Thoracic aorta (tissue), 2 donors: ENCODE measurements around the gene XXYLT1. TPM values are rescaled to one million over a fixed set of nuclear protein-coding genes. Genes with fewer than 3 reads are reported as not detected.

Source experiments
- ATAC-seq: fragments of 150-250 bp; one replicate; pipeline ENCODE4 v1.8.0; 2017; ENCODE audit warnings: low read depth; ENCODE audit not compliant: insufficient number of reproducible peaks, low FRiP score
- DNase-seq: peaks from one replicate; pipeline ENCODE4 v3.0.0-alpha.2; 2020; ENCODE audit warnings: low spot score
- H3K27ac ChIP-seq, 2 donors: fragments of 200-600 bp; sonication (generic); 1 replicate in 1 of 2; 2 replicates in 1 of 2; pipeline ENCODE4 v1.5.1; 2016; ENCODE audit warnings: mild to moderate bottlenecking in 2 of 2, moderate library complexity in 2 of 2
- H3K27me3 ChIP-seq: fragments of 200-600 bp; sonication (generic); replicated peaks from 2 replicates; pipeline ENCODE4 v1.6.0; 2016; ENCODE audit warnings: mild to moderate bottlenecking; ENCODE audit not compliant: insufficient read depth
- H3K36me3 ChIP-seq: fragments of 200-600 bp; sonication (generic); one replicate; pipeline ENCODE4 v1.5.1; 2016
- H3K4me1 ChIP-seq, 2 donors: fragments of 200-600 bp; sonication (generic); 1 replicate in 1 of 2; 2 replicates in 1 of 2; pipeline versions ENCODE4 v1.5.1 to v1.6.0; 2016; ENCODE audit warnings: low read depth in 2 of 2, mild to moderate bottlenecking in 1 of 2; ENCODE audit not compliant: control insufficient read depth in 1 of 2
- H3K4me3 ChIP-seq: fragments of 200-600 bp; sonication (generic); 2 replicates; pipeline ENCODE4 v1.5.1; 2016; ENCODE audit warnings: mild to moderate bottlenecking
- H3K9me3 ChIP-seq: fragments of 200-600 bp; sonication (generic); 2 replicates; pipeline ENCODE4 v1.5.1; 2016
- total RNA-seq, 2 donors: library from RNA; depleted of rRNA; stranded (reverse); fragments of >200 nt; gene quantifications; one replicate each; pipeline versions ENCODE4 v1.1.0 to v1.2.3, GENCODE V29; 2016
- TF ChIP-seq, protein P1 (sequence below): fragments of 200-600 bp; sonication (generic); IDR thresholded peaks from one replicate; pipeline ENCODE4 v1.5.1; 2019; ENCODE audit warnings: antibody characterized with exemption

The XXYLT1 gene
- total RNA-seq, 2 donors from 2014 or later, result 17.7 to 21.2 TPM

DNA sequence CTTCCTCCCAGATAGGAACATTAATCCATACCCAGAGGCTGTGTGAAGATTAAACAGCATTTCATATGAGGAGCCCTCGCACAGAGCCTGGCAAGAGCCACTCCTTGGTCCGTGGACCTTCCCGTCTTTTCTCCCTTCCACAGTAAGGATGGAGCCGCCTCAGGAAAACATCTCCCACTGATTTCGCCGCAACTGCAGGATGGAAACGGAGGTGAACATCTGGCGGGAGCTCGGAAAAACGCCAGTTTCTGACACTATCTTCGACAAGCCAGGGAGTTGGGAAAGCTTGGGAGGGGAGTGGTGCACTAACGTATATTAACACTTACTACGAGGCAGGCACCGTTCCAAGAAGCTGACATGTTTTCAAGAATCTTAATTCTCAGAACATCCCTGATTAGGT is 157.9 kb downstream of the XXYLT1 start:
- no peak overlapping the region for H3K27ac ChIP-seq
- H3K9me3 ChIP-seq, result no peaks in the 10 kb centered on the region
- no peak for DNase-seq
- H3K4me1 ChIP-seq, result no peaks in the 10 kb centered on the region
- no peaks in the 10 kb centered on the region for H3K36me3 ChIP-seq
- TF ChIP-seq, protein P1, sequence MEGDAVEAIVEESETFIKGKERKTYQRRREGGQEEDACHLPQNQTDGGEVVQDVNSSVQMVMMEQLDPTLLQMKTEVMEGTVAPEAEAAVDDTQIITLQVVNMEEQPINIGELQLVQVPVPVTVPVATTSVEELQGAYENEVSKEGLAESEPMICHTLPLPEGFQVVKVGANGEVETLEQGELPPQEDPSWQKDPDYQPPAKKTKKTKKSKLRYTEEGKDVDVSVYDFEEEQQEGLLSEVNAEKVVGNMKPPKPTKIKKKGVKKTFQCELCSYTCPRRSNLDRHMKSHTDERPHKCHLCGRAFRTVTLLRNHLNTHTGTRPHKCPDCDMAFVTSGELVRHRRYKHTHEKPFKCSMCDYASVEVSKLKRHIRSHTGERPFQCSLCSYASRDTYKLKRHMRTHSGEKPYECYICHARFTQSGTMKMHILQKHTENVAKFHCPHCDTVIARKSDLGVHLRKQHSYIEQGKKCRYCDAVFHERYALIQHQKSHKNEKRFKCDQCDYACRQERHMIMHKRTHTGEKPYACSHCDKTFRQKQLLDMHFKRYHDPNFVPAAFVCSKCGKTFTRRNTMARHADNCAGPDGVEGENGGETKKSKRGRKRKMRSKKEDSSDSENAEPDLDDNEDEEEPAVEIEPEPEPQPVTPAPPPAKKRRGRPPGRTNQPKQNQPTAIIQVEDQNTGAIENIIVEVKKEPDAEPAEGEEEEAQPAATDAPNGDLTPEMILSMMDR, result no peak
- no peaks in the 10 kb centered on the region for H3K27me3 ChIP-seq
- H3K4me3 ChIP-seq, result no peak overlapping the region
- no peak for ATAC-seq

DNA sequence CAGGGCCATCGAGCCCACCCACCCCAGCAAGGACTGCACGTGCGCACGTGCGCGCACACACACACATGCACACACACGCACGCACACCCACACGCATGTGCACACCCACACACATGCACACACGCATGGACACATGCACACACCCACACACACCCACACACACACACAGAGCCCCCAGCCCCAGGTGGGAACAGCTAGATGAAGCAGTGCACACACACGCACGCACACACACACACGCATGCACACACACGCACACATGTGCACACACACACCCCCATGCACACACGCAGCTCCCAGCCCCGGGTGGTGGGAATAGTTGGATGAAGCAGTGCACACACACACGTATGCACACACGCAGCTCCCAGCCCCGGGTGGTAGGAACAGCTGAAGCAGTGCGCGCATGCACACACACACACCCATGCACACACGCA is 158.6 kb downstream of the XXYLT1 start:
- H3K4me3 ChIP-seq, result no peak overlapping the region
- H3K27ac ChIP-seq, result no peak overlapping the region
- H3K9me3 ChIP-seq, result no peaks in the 10 kb centered on the region
- no peak for DNase-seq
- ATAC-seq, result no peak
- no peaks in the 10 kb centered on the region for H3K4me1 ChIP-seq
- TF ChIP-seq, protein P1, result no peak
- H3K27me3 ChIP-seq, result no peaks in the 10 kb centered on the region
- H3K36me3 ChIP-seq, result no peaks in the 10 kb centered on the region

DNA sequence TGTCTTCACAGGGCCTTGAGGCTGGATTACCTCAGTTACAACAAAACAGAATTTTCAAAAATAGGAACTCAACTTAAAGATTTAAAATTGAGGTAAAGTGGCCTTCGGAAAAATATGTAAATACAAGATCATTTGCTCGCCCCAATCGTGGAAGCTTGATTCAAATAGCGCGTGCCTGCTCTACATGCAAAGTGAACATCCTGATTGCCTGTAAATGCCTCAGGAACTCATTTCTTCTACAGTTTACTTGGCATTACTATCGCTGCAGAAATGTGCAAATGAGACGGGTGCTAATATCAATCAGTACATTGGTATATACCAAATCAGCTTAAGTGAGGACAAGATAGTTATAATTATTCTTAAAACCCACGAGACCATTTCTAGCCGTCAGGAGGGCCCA is 159.2 kb downstream of the XXYLT1 start:
- Histone ChIP-seq H3K4me1 (no peaks in the 10 kb centered on the region), H3K27ac (no peak overlapping the region), H3K9me3 (no peaks in the 10 kb centered on the region), H3K4me3 (no peak overlapping the region), H3K27me3 (no peaks in the 10 kb centered on the region), H3K36me3 (no peaks in the 10 kb centered on the region)
- TF ChIP-seq, protein P1, result no peak
- ATAC-seq (no peak), DNase-seq (no peak)

DNA sequence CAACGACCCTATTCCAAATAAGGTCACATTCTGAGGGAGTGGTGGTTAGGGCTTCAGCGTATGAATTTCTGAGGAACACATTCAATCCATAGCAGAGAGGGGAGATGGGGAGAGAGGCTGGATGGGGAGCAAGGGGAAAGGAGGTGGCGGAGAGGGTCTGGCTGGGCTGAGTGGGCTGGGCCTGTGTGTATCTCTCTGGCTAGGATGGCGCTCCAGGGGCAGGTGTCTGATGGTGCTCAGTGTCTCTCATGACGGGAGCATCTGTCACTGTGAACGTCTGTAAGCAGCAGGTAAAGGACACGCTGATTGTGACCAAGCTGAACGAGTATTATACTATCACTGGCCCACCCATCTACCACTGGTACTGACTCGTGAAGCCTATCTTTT is 159.6 kb downstream of the XXYLT1 start:
- no peak overlapping the region for H3K4me3 ChIP-seq
- TF ChIP-seq, protein P1, result no peak
- ATAC-seq (no peak), DNase-seq (no peak)
- no peaks in the 10 kb centered on the region for H3K9me3 ChIP-seq
- H3K36me3 ChIP-seq, result no peaks in the 10 kb centered on the region
- peaks cover 0 to 4% of the 10 kb centered on the region in 2 donors for H3K4me1 ChIP-seq
- H3K27me3 ChIP-seq, result no peaks in the 10 kb centered on the region
- H3K27ac ChIP-seq, result no peak overlapping the region

DNA sequence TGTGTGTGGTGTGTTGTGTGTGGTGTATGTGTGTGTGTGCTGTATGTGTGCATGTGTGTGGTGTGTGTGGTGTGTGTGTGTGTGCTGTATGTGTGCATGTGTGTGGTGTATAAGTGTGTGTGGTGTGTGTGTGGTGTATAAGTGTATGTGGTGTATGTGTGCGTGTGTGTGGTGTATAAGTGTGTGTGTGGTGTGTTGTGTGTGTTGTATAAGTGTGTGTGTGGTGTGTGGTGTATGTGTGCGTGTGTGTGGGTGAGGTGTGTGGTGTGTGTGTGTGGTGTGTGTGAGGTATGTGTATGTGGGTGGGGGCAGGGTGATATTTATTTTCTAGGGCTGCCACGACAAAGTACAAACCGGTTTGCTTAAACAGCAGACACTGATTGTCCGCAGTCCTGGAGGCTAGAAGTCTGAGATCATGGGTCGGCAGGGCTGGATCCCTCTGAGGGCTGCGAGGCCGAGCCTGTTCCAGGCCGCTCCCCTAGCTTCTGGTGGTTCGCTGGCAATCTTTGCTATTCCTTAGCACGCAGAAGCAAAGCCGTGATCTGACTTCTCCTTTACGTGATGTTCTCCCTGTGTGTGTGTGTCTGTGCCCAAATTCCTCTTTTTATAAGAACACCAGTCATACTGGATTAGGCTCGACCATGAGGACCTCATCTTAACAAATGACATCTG is 160.2 kb downstream of the XXYLT1 start:
- Histone ChIP-seq H3K36me3 (no peaks in the 10 kb centered on the region), H3K27me3 (no peaks in the 10 kb centered on the region), H3K4me3 (no peak overlapping the region), H3K4me1 (peaks cover 0 to 6% of the 10 kb centered on the region in 2 donors), H3K9me3 (no peaks in the 10 kb centered on the region), H3K27ac (no peak overlapping the region)
- ATAC-seq, result no peak
- TF ChIP-seq, protein P1, result no peak
- DNase-seq, result no peak
